Suprapubic skin (tissue), 4 donors: Measurements from ENCODE around the gene AAK1. TPM values are rescaled to one million over a fixed set of nuclear protein-coding genes. Genes with fewer than 3 reads are reported as not detected.

Source experiments
- DNase-seq, 2 donors: peaks; one replicate each; pipeline ENCODE4 v3.0.0-alpha.2; 2019; ENCODE audit warnings: low spot score in 2 of 2
- H3K27ac ChIP-seq: fragments of 200-600 bp; sonication (generic); one replicate; pipeline ENCODE4 v1.5.1; 2019
- H3K27me3 ChIP-seq: fragments of 200-600 bp; sonication (generic); one replicate; pipeline ENCODE4 v1.5.1; 2019
- H3K36me3 ChIP-seq: fragments of 200-600 bp; sonication (generic); one replicate; pipeline ENCODE4 v1.5.1; 2019
- H3K4me1 ChIP-seq: fragments of 200-600 bp; sonication (generic); one replicate; pipeline ENCODE4 v1.5.1; 2019
- H3K4me3 ChIP-seq: fragments of 200-600 bp; sonication (generic); one replicate; pipeline ENCODE4 v1.5.1; 2019; ENCODE audit warnings: mild to moderate bottlenecking
- H3K9me3 ChIP-seq: fragments of 200-600 bp; sonication (generic); one replicate; pipeline ENCODE4 v1.5.1; 2019
- EP300 ChIP-seq: sonication (generic); formaldehyde crosslinking; IDR thresholded peaks from one replicate; pipeline ENCODE4 v1.6.1; 2017; ENCODE audit warnings: antibody characterized with exemption
- POLR2A ChIP-seq, 2 donors: fragments of 450-650 bp; IDR thresholded peaks; one replicate each; pipeline ENCODE4 v1.6.1; 2017; ENCODE audit warnings: antibody characterized with exemption in 2 of 2, mild to moderate bottlenecking in 2 of 2, moderate library complexity in 2 of 2
- POLR2AphosphoS5 ChIP-seq, 3 donors: sonication (generic); formaldehyde crosslinking; IDR thresholded peaks; one replicate each; pipeline ENCODE4 v1.6.1; 2017; ENCODE audit warnings: antibody characterized with exemption in 3 of 3
- WGBS: methylation state at CpG from one replicate; pipeline ENCODE4 v1.1.5; 2018; 5-methylcytosine and 5-hydroxymethylcytosine counted together
- total RNA-seq, 4 donors: library from RNA; depleted of rRNA; stranded (reverse); fragments of >200 nt; gene quantifications; one replicate each; pipeline ENCODE4 v1.1.0, GENCODE V29; 2016
- TF ChIP-seq, protein P1 (sequence below), 2 donors: fragments of 200-600 bp in 1 of 2; fragments of 450-650 bp in 1 of 2; sonication (generic) in 1 of 2; IDR thresholded peaks; one replicate each; pipeline ENCODE4 v1.5.1; 2016 to 2019; ENCODE audit warnings: antibody characterized with exemption in 2 of 2, mild to moderate bottlenecking in 1 of 2, moderate library complexity in 1 of 2

The AAK1 gene
- total RNA-seq, 4 donors from 2014 or later: 26.4 to 48.4 (median 32.7) TPM

DNA sequence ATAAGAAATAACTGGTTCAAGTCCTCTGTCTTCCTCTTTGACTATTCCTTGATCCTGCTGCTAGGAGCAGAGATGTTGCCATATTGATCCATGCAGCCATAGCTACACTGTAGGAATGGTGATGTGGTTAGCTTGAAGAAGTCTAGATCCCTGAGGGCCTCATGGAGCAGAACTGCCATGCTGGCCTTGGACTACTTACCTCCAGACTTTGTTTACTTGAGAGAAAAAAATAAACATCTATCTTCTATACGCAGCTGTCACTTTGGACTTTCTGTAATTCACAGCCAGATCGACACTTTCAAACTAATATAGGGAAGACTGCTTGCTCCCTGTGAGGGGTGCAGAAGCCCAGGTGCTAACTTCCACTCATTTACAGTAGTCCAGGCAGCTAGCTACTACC lies 121.8 kb downstream of the AAK1 start:
- H3K27ac ChIP-seq: no peak overlapping the region

GRCh38 chr2:69518841-69519240 lies 124.7 kb downstream of the AAK1 start:
- no peak overlapping the region for H3K27ac ChIP-seq
- WGBS: 60% methylated on average over 2 of the region's 6 CpGs
- H3K36me3 ChIP-seq: peaks cover 54% of the 10 kb centered on the region

More for the DNA sequence above, 121.8 kb downstream of the AAK1 start:
- H3K9me3 ChIP-seq: no peaks in the 10 kb centered on the region
- no peaks in the 10 kb centered on the region for H3K27me3 ChIP-seq
- WGBS: 93% methylated on average over 2 of the region's 2 CpGs
- DNase-seq: no peak
- H3K36me3 ChIP-seq: peaks cover 65% of the 10 kb centered on the region
- no peak overlapping the region for H3K4me3 ChIP-seq
- TF ChIP-seq POLR2A (IDR thresholded peaks at IDR 0.05) (no peak), POLR2AphosphoS5 (IDR thresholded peaks at IDR 0.05) (no peak), EP300 (no peak)
- TF ChIP-seq, protein P1, sequence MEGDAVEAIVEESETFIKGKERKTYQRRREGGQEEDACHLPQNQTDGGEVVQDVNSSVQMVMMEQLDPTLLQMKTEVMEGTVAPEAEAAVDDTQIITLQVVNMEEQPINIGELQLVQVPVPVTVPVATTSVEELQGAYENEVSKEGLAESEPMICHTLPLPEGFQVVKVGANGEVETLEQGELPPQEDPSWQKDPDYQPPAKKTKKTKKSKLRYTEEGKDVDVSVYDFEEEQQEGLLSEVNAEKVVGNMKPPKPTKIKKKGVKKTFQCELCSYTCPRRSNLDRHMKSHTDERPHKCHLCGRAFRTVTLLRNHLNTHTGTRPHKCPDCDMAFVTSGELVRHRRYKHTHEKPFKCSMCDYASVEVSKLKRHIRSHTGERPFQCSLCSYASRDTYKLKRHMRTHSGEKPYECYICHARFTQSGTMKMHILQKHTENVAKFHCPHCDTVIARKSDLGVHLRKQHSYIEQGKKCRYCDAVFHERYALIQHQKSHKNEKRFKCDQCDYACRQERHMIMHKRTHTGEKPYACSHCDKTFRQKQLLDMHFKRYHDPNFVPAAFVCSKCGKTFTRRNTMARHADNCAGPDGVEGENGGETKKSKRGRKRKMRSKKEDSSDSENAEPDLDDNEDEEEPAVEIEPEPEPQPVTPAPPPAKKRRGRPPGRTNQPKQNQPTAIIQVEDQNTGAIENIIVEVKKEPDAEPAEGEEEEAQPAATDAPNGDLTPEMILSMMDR (IDR thresholded peaks at IDR 0.05): no peak
- H3K4me1 ChIP-seq: peaks cover 10% of the 10 kb centered on the region

GRCh38 chr2:69517410-69517809 lies 126.1 kb downstream of the AAK1 start:
- H3K4me1 ChIP-seq: peaks cover 10% of the 10 kb centered on the region
- H3K9me3 ChIP-seq: no peaks in the 10 kb centered on the region
- H3K36me3 ChIP-seq: peaks cover 65% of the 10 kb centered on the region
- WGBS: 79% methylated on average over 7 of the region's 7 CpGs
- H3K27me3 ChIP-seq: no peaks in the 10 kb centered on the region
- no peak for TF ChIP-seq EP300
- no peak for TF ChIP-seq POLR2A (IDR thresholded peaks at IDR 0.05)
- no peak for TF ChIP-seq POLR2AphosphoS5 (IDR thresholded peaks at IDR 0.05)
- TF ChIP-seq, protein P1 (IDR thresholded peaks at IDR 0.05): no peak
- no peak for DNase-seq
- no peak overlapping the region for H3K4me3 ChIP-seq
- H3K27ac ChIP-seq: no peak overlapping the region

More at GRCh38 chr2:69518841-69519240, 124.7 kb downstream of the AAK1 start:
- TF ChIP-seq POLR2AphosphoS5 (IDR thresholded peaks at IDR 0.05) (no peak), EP300 (no peak), POLR2A (IDR thresholded peaks at IDR 0.05) (no peak)
- TF ChIP-seq, protein P1 (IDR thresholded peaks at IDR 0.05): no peak
- Histone ChIP-seq H3K27me3 (no peaks in the 10 kb centered on the region), H3K9me3 (no peaks in the 10 kb centered on the region), H3K4me3 (no peak overlapping the region), H3K4me1 (peaks cover 10% of the 10 kb centered on the region)
- no peak for DNase-seq

DNA sequence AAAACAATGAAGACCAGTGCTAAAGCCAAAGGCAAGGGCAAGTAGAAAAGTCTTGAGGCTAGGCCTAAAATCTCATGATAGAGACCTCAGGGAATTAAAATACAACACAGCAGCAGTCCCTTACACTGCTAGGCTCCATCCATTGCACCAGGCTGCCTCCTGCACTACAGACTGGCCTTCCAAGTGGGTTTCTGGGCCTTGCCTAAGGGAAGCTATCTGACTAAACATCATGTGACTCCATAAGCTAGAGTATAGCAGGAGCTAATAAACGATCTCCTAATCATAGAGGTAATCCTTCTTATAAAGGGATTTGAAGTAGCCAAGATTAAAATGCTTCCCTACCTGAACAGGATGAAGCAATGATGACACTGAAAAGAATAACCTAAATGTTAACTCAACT lies 128.7 kb downstream of the AAK1 start:
- Histone ChIP-seq H3K27me3 (no peaks in the 10 kb centered on the region), H3K4me3 (no peak overlapping the region), H3K36me3 (peaks cover 64% of the 10 kb centered on the region), H3K4me1 (peaks cover 10% of the 10 kb centered on the region), H3K27ac (no peak overlapping the region), H3K9me3 (no peaks in the 10 kb centered on the region)
- WGBS: 39% methylated on average over 1 of the region's 1 CpG
- DNase-seq: no peak
- TF ChIP-seq, protein P1 (IDR thresholded peaks at IDR 0.05): no peak
- TF ChIP-seq POLR2AphosphoS5 (IDR thresholded peaks at IDR 0.05) (no peak), POLR2A (IDR thresholded peaks at IDR 0.05) (no peak), EP300 (no peak)

DNA sequence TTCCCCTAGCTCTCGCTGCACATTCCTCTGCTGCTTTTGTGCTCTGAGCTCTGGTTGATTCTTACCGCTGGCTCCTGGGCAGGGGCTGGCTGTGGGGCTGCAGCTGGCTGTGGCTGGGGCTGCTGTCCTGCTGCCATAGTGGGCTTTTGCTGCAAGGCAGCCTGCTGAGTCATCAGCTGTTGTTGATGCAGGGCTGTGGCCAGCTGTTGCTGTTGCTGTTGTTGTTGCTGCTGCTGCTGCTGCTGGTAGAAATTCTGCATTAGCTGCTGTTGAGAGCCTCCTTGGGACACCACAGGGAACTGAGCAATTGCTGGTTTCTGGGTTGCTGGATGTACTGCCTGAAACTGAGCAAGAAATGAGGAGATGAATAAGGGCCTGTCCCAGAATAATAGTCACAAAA lies 129.1 kb downstream of the AAK1 start:
- peaks cover 8% of the 10 kb centered on the region for H3K4me1 ChIP-seq
- 86% methylated on average over 2 of the region's 2 CpGs for WGBS
- no peak for DNase-seq
- peaks cover 64% of the 10 kb centered on the region for H3K36me3 ChIP-seq
- no peak for TF ChIP-seq POLR2A (IDR thresholded peaks at IDR 0.05)
- no peak for TF ChIP-seq EP300
- TF ChIP-seq, protein P1 (IDR thresholded peaks at IDR 0.05): no peak
- no peak for TF ChIP-seq POLR2AphosphoS5 (IDR thresholded peaks at IDR 0.05)
- H3K27ac ChIP-seq: no peak overlapping the region
- no peaks in the 10 kb centered on the region for H3K9me3 ChIP-seq
- no peak overlapping the region for H3K4me3 ChIP-seq
- no peaks in the 10 kb centered on the region for H3K27me3 ChIP-seq
